Activated CD8-positive, alpha-beta memory T cell treated with anti-CD3 and anti-CD28 coated beads, Interleukin-2, amount 50 U/mL, for 24 hours (primary cell): ENCODE measurements around the gene TSPAN15.
"Not testable (repeated sequence)": the region's sequence is repeated elsewhere in the genome, so short reads cannot be mapped to it uniquely, and the experiment has no call there.

Experiments used
- DNase-seq: peaks from one replicate; pipeline ENCODE4 v3.0.0-alpha.2; 2020; ENCODE audit errors: extremely low read depth

The TSPAN15 gene

GRCh38 chr10:69503001-69503895, 52.0 kb downstream of the TSPAN15 start:
- DNase-seq, result no peak

DNA sequence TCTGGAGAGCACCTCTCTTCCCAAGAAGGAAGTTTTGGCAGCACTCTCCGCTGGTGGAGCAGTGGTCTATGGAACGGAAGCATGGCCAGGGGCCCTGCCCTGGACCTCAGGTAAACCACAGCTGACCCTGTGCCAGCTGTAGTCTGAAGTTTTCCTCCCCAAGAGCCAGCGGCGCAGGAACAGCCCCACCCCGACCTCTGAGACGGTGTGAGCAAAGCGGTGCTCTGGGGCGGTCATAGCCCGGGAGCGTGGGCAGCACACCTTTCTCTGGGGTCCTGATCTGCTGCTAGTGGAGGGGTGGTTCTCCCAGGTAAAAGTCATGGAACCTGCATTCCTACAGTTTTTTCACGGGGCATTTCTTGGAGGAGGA, 52.6 kb downstream of the TSPAN15 start:
- no peak for DNase-seq

- no peak for DNase-seq
These were observed 53.4 kb downstream of the TSPAN15 start for GRCh38 chr10:69504576-69505250.

DNA sequence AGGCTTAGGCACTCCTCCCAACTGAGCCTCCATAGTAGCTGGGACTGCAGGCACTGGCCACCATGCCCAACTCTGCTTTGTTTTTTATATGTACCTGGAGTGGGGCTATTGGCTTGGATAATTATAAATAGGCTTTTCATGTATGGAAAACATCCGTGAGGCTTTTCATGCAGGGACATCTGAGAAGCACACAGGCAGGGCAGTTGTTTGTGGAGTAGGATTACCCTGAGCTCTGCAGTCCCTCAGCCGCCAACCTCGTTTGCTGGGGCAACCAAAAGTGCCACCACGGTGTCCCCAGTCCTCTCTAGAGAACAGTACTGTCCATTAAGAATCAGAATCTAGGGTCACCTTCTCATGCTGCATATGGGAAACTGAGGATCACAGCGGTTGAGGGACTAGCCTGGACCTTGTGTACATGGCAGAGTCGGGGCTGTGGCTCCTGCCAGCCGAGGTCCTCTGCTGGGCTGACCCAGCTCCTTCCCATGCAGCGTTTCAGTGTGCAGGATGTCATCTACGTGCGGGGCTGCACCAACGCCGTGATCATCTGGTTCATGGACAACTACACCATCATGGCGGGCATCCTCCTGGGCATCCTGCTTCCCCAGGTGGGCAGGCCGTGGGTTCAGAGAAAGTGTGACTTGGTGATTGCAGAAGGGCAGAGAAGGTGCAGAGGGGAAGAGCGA, 54.5 kb downstream of the TSPAN15 start:
- DNase-seq, result no peak

DNA sequence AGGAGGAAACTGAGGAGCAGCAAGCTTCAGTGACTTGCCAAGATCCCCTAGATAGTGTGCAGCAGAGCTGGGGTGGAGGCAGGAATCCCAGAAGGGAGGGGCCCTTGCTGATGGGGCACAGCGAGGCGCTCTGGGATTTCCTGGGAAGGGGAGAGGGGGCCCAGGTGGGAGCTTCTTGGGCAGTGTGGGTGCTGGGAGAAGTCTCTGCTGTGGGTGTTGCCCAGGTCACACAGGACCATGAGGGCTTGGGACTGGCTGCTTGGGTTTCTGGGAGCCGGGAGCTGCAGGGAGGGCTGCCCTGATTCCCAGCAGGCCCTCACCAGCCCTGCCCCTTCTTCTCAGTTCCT, 55.2 kb downstream of the TSPAN15 start:
- no peak for DNase-seq

DNA sequence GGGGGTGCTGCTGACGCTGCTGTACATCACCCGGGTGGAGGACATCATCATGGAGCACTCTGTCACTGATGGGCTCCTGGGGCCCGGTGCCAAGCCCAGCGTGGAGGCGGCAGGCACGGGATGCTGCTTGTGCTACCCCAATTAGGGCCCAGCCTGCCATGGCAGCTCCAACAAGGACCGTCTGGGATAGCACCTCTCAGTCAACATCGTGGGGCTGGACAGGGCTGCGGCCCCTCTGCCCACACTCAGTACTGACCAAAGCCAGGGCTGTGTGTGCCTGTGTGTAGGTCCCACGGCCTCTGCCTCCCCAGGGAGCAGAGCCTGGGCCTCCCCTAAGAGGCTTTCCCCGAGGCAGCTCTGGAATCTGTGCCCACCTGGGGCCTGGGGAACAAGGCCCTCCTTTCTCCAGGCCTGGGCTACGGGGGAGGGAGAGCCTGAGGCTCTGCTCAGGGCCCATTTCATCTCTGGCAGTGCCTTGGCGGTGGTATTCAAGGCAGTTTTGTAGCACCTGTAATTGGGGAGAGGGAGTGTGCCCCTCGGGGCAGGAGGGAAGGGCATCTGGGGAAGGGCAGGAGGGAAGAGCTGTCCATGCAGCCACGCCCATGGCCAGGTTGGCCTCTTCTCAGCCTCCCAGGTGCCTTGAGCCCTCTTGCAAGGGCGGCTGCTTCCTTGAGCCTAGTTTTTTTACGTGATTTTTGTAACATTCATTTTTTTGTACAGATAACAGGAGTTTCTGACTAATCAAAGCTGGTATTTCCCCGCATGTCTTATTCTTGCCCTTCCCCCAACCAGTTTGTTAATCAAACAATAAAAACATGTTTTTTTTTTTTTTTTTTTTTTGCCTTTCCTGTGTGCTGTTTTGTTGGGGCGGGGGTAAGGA, 55.8 kb downstream of the TSPAN15 start:
- DNase-seq, result no peak

DNA sequence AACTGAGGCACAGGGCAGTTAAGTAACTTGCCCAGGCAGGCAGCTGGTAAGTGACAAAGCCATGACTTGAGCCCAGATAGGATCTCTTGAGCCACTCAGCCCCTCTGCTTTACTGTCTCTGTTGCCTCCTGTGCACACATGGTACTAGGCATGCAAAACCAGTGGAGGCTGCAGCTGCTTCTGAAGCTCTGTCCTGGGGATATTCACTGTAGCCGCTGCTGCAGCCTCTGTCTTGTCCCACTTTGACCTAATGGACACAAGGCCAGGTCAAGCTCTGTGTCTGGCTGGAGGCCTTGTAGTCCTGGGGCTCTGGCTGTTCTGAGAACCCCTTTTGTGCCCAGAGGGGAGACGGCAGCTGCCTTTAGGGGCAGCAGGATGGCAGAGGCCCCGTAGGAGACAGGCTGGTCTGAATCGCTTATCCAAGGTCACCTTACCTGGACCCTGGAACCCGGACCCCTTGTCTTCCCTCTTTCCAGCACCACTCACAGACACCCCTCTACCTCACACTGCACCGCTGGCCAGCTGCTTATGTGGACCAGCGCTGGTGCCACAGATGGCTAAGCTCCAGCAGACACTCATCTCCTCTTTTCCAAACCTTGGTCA, 57.6 kb downstream of the TSPAN15 start:
- no peak for DNase-seq

GRCh38 chr10:69512901-69513300, 61.6 kb downstream of the TSPAN15 start:
- no peak for DNase-seq

DNA sequence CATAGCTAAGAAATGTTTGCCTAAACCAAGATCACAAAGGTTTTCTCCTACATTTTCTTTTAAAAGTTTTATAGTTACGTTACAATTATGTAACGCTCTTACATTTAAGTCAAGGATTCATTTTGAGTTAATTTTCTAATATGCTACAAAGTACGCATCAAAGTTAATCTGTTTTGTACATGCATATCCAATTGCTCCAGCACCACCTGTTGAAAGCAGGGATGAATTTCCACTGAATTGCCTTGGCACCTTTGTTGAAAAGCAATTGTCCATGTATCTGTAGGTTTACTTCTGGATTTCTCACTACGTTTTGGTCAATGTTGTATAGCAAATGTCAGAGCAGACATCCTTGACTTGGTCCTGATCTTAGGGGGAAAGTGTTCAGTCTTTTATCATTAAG, 62.4 kb downstream of the TSPAN15 start:
- DNase-seq, result no peak

DNA sequence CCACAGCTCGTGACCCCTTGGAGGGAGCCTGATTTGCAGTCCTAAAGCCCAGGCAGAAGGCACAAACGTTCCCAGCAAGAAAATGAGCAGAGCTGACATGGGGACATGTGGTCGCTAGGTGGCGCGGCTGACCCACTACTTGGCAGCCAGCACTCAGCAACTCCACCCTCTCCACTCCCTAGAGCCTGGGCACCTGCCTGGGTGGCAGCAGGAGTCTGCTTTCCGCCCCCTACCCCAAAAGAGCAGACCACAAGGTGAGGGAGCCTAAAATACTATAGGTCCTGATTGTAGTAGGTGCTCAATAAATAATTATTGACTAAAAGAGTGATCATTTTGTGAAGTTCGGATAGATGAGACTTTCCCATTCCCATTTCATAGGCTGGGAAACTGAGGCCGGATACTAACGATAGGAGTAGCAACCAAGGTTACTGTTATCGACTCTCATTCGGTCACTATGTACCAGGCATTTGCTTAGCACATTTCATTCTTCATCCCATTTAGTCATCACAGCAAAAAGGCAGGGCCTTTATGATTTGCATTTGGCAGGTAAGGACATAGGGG, 64.5 kb downstream of the TSPAN15 start:
- peak; percentile 47 for DNase-seq

DNA sequence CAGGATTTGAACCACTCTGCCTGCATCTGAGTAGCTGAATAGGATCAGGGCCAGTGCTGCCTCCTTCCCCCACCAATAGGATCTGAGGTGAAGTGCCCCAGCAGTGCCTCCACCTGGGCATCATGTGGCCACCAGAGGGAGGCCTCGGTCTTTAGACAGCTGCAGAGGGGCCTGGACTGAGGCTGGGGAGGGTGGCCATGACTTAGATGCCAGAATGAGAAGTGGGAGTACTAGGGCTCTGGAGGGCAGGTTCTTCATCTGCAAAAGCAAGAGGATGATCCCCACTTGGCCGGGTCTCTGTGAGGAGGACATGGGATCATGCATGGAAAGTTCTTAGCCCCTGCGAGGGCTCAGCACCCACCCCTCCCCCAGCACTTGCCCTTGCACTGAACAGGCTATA, 65.1 kb downstream of the TSPAN15 start:
- DNase-seq, result no peak

- DNase-seq, result no peak
These were observed 65.5 kb downstream of the TSPAN15 start for GRCh38 chr10:69516796-69517195.

- DNase-seq, result no peak
These were observed 66.1 kb downstream of the TSPAN15 start for GRCh38 chr10:69517271-69517848.

- DNase-seq, result no peak
These were observed 76.7 kb downstream of the TSPAN15 start for GRCh38 chr10:69527961-69528360.

DNA sequence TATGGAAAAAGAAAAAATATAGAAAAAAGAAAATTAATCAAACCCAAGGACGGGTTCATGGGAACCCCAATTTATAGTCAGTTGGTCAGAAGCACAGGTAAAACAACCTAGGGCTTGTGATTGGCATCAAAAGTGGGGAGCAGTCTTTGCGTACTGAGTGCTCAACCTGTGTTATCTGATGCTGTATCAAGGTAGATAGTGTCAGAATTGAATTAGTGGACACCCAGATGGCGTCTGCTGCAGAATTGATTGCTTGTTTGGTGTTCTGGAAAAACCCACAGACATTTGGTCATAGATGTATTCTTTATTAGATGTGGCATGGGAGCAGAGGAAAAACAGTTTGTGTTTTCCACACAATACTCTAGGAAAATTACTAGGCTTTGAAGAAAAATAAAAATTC, 82.4 kb downstream of the TSPAN15 start:
- DNase-seq, result no peak

DNA sequence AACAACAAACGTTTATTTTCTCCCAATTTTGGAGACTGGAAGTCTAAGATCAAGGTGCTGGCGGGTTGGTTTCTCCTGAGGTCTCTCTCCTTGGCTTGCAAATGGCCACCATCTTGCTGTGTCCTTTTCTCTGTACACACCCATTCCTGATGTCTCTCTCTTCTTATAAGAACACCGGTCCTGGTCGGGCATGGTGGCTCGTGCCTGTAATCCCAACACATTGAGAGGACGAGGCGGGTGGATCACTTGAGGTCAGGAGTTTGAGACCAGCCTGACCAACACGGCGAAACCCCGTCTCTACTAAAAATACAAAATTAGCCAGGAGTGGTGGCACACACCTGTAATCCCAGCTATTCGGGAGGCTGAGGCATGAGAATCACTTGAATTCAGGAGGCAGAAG, 85.3 kb downstream of the TSPAN15 start:
- not testable (repeated sequence) for DNase-seq

- no peak for DNase-seq
These were observed 86.2 kb downstream of the TSPAN15 start for GRCh38 chr10:69537449-69537848.

- DNase-seq, result no peak
These were observed 87.2 kb downstream of the TSPAN15 start for GRCh38 chr10:69538461-69538860.

- no peak for DNase-seq
These were observed 90.2 kb downstream of the TSPAN15 start for GRCh38 chr10:69541463-69541862.

DNA sequence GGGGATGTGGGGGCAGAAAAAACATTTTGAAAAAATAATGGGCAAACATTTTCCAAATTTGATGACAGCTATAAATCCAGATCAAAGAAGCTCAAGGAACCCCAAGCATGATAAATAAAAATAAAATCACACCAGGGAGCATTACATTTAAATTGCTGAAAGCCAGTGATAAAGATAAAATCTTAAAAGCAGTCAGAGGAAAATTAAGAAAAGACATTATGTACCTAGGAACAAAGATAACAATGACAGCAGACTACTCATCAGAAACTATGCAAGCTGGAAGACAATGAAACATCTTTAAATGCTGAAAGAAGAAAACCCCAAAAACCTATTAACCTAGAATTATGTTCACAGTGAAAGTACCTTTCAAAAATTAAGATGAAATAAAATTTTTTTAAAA, 98.7 kb downstream of the TSPAN15 start:
- DNase-seq, result no peak

DNA sequence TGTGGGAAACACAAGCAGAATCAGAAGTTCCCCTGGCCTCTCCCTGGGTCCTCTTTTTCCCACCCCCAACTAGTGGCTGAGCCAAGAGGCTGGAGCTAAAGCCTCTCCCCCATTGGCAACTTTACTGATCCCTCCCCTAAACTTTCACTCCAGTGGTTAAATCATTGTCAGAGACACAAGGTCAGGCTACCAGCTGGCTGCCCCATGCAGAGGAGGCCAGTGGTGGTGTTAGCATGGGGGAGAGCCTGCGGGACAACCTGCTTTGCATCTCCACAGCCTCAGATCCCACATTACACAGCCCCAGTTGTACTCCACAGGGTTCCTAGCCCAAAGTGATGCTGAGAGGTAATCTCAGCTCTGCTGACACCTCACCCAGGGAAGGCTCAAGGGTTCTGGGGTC, 101.0 kb downstream of the TSPAN15 start:
- no peak for DNase-seq
